Measurements from ENCODE around the gene SGF29.
"Not testable (repeated sequence)": the region's sequence is repeated elsewhere in the genome, so short reads cannot be mapped to it uniquely, and the experiment has no call there.

SGF29 gene

GRCh38 chr16:28639959-28640358 is 86.2 kb downstream of the SGF29 start:
- H3K27me3 ChIP-seq (replicated peaks); H3K36me3 ChIP-seq (replicated peaks); H3K27ac ChIP-seq; DNase-seq; H3K4me3 ChIP-seq (ENCODE audit: low read depth, low read length); in situ Hi-C loops (cut with HindIII; ENCODE audit: low pct_ligation_motif_present, low sequenced_read_pairs): not testable (repeated sequence)
